GM08714 (cell line): Measurements from ENCODE around the gene SHQ1.
"Not testable (repeated sequence)": the region's sequence is repeated elsewhere in the genome, so short reads cannot be mapped to it uniquely, and the experiment has no call there.

Experiments used
- H3K4me3 ChIP-seq: fragments of 200-500 bp; sonication (Bioruptor generic); 2 replicates; pipeline ENCODE4 v1.5.1; 2014; ENCODE audit warnings: mild to moderate bottlenecking, low read length, inconsistent platforms
- ZNF274 ChIP-seq: IDR thresholded peaks from 2 replicates; pipeline ENCODE4 v1.6.1; 2012; ENCODE audit warnings: mild to moderate bottlenecking, low read depth, low read length

The SHQ1 gene

DNA sequence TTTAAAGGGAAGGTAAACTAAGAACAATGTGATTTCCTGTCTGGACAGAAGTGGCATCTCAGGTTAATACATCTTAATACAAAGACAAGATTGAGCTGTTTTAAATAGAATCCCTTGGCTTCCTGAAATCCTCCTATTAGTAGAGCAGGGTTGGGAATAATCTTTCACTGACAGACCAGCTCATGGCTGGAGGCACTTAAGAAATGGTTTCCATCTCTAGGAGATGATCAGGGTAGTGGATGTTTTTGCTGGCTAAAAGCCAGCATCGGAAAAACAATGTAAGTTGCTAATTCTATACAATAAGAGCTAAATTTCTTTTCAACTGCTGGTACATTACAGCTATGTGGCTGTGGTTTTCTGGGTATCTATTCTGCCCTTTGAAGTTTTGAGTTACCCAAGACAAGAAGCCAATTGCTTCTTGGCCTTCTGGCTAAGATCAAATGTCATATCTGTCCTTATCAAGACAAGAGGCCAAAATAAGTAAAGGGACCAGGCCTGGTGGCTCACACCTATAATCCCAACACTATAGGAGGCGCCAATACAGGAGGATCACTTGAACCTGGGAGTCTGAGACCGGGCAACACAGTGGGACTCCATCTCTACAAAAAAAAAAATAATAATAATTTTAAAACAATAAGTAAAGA, 49.6 kb downstream of the SHQ1 start:
- H3K4me3 ChIP-seq: no peak overlapping the region
- no peak for TF ChIP-seq ZNF274

DNA sequence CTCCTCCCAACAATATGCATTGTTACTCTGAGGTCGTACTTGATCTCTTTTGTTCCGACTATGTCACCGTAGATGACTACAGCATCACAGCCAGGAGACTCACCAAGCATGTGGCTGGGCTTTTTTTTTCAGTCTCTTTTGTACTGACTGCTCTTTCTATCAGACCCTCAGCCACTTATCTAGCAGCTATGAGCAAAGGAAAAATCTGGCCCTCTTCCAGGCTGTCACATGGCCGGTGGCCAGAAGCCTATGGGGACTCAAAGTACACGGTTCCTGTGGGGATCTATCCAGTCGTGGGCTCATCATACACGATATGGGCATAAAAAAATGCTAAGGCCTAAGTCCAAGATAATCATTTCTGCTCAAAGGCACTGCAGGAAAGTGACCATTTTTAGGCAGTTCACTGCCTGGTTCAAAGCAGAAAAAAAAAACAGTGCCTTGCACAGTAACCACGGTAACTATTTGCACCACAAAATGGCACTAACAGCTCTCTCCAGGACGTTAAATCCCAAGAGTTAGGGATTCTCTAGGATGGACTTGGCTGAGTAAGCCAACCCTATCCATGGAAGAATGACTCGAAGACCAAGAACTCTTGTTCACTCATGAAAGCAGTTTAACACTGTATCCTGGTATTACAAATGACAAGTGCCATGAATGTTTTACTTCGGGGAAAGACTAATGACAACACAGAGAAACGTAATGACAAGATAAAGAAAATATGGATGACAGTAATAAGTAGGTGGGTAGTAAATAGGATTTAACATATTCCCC, 50.3 kb downstream of the SHQ1 start:
- H3K4me3 ChIP-seq: no peak overlapping the region
- no peak for TF ChIP-seq ZNF274

DNA sequence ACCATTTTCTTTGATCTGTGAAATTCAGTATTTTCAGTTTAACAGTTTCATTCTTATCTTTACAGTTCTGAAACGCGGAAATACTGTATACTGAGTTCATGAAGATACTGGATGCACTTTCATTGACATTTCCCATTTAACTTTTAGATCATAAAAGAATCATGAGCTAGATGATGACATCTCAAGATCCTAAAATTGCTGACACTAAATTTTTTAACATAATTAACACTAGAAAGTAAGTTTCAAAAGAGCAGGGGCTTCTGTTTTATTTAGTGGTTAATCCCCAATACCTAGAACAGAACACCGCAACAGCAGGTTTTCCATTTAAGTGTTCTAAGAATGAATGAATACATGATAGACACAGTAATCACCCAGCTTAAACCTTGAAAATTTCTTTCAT, 54.2 kb downstream of the SHQ1 start:
- H3K4me3 ChIP-seq: no peak overlapping the region
- TF ChIP-seq ZNF274: no peak

DNA sequence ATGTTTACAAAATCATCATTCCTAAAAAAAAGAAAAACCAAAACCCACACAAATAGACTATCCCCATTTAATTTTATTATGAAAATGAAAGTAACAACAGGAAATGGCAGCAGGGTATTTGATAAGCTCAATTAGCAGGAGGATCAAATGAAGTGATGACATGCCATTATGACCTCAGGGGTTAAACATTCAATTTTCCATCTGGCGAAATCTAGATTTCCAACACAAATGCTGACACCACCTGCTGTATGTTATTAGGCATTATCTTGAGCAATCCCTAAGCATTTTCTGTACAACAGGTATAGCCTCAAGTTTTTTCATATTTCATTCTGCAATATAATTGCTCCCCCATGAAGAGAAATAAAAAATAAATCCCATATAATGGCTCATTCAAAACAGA, 57.1 kb downstream of the SHQ1 start:
- no peak overlapping the region for H3K4me3 ChIP-seq
- no peak for TF ChIP-seq ZNF274

DNA sequence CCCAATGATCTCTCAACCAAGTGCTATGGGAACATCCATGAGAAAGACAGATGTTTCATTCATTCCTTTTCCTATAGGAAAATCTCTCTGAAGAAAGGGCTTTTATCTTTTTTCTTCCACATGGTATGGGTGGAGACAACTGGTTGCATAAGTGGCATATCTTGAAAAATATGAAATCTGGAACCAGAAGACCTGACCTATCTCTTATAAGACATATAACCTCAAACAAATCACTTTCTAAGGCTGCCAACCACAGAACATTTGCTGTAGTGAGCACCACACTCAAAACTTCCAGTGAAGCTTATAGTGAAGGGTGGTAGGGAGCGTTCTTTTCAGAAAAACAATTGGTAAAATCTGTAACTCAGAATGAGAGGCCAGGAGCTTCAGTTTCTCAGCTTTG, 58.5 kb downstream of the SHQ1 start:
- no peak overlapping the region for H3K4me3 ChIP-seq
- no peak for TF ChIP-seq ZNF274

DNA sequence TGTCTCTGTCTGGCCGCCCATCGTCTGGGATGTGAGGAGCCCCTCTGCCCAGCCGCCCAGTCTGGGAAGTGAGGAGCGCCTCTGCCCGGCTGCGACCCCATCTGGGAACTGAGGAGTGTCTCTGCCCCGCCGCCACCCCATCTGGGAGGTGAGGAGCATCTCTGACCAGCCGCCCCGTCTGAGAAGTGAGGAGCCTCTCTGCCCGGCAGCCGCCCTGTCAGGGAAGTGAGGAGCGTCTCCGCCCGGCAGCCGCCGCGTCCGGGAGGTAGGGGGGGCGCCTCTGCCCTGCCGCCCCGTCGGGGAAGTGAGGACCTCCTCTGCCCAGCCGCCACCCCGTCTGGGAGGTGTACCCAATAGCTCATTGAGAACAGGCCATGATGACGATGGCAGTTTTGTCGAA, 60.0 kb downstream of the SHQ1 start:
- H3K4me3 ChIP-seq: not testable (repeated sequence)

DNA sequence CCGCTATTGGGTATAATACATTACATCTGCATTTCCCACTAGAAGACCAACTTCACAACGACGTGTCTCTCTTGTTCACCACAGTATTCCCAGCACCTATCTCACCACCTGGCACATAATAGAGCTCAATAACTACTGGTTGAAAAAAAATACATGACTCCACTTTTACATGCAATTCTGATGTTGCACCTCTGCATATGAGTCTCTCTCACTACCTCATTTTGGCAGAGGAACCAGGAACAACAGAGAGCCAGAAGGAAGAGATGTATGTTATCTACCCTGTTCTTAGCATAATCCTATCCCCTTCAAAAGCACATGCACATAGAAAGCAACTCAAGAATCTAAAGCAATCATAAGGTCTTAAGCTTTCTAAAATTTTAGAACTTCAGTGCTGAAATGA, 61.6 kb downstream of the SHQ1 start:
- H3K4me3 ChIP-seq: no peak overlapping the region
- TF ChIP-seq ZNF274: no peak

DNA sequence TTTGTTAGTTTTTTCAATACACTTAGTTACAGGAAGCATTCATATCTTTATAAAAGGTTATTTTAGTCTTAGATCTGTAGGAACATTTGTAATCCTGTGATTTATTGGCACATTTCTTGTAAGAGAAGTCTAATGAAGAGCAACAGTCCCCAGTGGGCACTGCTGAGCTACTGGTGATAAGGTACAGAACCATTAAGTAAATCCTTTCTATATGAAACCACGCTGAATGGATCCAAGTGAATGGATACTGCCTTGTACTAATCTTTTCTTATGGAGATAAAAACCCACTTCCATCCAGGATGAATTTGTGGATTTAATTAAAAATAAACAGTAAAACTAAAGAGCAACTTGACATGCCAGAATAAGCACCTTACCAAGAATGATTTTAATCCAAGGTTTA, 64.0 kb downstream of the SHQ1 start:
- no peak for TF ChIP-seq ZNF274

DNA sequence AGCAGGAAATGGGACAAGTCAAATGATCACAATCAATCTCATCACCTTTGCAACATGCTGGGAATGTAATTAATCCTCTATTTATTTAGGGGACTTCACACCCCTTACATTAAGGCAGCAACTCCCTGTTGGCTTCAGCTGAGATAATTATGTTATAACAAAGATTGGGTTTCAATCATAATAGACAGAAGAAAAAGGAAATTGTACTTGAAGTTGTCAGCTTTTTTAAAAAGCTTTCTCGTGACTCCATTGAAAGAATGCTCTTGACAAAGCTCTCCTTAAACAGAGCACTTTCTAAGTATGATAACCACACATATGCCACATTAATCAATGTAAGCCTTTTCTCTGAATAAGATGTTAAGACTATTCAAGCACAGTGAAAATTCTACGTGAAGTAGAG, 65.7 kb downstream of the SHQ1 start:
- TF ChIP-seq ZNF274: no peak
- no peak overlapping the region for H3K4me3 ChIP-seq

More for the DNA sequence above, 64.0 kb downstream of the SHQ1 start:
- H3K4me3 ChIP-seq: no peak overlapping the region

DNA sequence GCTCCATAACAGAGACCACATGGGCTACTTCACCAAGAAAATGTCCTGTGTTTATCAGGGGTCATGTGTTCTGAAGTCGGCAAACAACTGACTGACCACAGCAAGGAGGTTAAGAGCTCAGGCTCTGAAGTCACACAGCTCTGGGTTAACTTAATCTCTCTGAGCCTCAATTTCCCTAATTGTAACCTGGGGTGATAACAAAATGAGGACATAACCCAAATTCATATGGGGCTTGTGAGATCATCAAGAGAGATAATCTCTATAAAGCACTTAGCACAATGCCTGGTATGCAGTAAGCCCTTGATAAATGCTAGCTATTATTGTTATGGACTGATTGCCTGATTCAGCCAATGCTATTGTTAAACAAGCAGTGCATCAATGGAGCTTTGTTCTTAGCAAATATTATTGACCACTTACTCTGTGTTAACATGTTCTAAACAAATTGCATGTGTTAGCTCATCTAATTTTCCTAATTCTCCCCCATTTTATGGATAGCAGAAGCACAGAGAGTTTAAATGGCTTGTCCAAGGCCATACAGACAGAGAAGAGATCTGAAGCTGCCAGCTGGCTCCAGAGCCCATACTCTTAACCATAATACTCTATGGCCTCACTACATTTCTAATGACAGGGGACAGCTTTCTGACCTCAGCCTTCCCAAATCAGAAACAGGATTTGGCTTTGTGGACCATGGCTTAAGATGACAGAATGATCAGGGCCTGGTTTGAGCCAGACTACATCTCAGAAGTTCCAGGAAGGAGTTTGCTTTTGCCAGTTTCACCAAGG, 78.3 kb downstream of the SHQ1 start:
- TF ChIP-seq ZNF274: no peak
- H3K4me3 ChIP-seq: no peak overlapping the region

DNA sequence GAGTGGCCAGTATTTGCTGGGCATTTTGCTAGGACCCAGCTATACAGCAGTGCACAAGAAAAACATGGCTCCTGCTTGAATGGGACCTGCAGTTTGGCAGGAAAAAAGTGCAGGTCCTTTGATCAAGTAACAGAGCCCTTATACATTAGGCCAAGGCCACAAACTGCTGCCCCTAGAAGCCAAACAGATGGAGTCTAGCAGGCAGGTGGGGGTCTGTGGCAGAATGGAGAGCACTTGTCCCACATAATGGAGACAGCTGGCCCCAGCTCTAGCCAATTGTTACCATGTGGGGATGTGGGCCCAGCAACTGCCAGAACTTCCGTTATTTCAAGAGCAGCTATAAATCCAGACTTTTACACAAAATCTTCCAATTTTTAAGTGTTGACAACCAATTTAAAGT, 79.3 kb downstream of the SHQ1 start:
- H3K4me3 ChIP-seq: no peak overlapping the region
- no peak for TF ChIP-seq ZNF274

DNA sequence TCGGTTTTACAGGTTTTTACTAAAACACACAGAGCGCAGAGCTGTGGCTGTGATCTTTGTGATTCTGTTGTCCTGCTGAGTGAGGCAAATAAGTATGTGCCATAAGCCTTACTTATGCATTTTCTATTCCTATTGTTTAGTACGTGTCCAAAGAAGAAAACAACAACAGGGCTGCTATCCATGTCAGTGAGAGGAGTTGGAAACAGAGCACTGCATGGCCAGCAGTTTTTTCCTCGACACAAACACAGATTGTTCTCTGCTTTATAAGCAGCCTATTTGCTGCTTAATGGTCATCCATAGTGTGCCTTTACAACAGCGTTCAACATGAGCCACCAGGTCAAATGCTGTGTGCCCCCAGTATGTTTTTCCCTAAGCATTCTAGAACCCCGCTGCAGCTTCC, 79.8 kb downstream of the SHQ1 start:
- no peak overlapping the region for H3K4me3 ChIP-seq
- no peak for TF ChIP-seq ZNF274

DNA sequence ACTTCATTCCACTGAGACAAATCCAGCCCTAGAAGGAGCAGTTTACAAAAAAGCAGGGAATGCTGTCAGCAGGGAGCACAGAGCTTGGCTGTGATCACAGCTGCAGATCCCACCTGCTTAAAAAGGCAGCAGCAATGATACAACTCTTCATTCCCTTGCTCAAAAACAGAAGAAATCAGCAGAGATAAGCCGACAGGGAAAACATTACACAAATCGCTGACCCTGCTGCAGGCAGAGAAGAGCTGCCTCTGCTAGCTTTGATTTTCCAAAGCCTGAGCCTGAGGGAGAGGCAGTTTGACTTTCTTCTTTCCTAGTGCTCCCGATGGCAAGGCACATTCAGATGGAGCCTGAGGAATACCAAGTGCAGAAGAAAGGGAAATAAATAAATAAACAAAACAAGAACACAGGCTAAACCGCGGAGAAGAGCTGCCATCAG, 80.2 kb downstream of the SHQ1 start:
- H3K4me3 ChIP-seq: no peak overlapping the region
- no peak for TF ChIP-seq ZNF274

DNA sequence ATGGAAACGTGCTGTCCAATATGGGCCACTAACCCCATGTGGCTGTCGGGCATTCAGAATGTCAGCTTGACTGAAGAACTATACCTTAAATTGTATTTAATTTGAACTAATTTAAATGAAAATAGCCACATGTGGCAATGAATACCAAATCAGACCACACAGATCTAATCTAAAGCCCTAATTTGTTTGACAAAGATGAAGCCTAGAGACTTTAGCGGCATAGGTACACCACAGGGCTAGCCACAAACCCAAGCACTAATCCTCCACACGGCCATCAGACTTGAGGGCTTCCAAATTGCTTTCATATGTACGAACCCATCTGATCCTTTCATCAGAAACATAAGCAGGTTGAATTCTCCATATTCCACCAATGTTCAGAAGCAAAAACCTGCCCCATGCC, 81.4 kb downstream of the SHQ1 start:
- TF ChIP-seq ZNF274: no peak
- H3K4me3 ChIP-seq: no peak overlapping the region

DNA sequence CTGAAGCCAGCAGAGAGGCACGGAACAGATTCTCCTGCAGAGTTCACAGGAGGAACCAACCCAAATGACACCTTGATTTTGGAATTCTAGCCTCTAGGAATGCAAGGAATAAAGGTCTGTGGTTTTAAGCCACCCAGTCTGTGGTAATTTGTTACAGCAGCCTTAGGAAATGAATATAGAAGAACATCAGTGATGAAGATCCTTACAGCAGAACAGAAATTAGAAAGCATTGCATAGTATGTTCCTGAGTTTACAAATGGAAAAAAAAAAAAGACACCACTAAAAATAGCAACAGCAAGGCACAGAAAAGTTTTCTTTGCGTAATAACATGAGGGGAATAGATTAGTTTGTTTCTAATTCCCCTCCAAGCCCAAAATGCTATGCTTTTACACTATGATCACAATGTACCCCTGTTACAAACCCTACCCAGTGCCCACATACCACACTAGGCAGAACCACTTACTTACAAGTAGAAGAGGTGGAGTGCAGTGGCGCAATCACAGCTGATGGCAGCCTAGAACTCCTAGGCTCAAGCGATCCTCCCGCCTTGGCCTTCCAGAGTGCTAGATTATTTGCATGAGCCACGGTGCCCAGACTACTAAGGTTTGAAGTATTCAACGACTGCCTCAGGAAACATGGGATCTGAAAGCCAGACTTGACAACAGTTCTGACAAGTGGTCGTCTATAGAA, 84.3 kb downstream of the SHQ1 start:
- no peak overlapping the region for H3K4me3 ChIP-seq
- no peak for TF ChIP-seq ZNF274
